Endothelial cell of umbilical vein (primary cell): ENCODE measurements around the gene PROC. TPM values are rescaled to one million over a fixed set of nuclear protein-coding genes. Genes with fewer than 3 reads are reported as not detected.

ENCODE experiments used
- BruUV-seq: library from RNA; stranded (reverse); fragments of 400-500 nt; replicated peaks from 2 replicates; lab custom pipeline; 2021; lab: Mats Ljungman, UMichigan
- CTCF ChIA-PET: fragments of 300-600, 350-600 bp; sonication (Branson Sonifier 250); formaldehyde crosslinking; loops from one replicate; lab custom pipeline; 2021; ENCODE audit warnings: antibody characterized with exemption, inconsistent platforms; lab: Charles Lee
- POLR2A ChIA-PET: fragments of 300-600, 350-600 bp; sonication (Branson Sonifier 250); formaldehyde crosslinking; loops from one replicate; lab custom pipeline; 2021; ENCODE audit warnings: antibody characterized with exemption, inconsistent platforms; lab: Charles Lee
- DNase-seq: peaks from one replicate; pipeline ENCODE4 v3.0.0-alpha.2; 2011; ENCODE audit warnings: low read depth, low spot score
- FAIRE-seq: peaks from 2 replicates; lab custom pipeline; 2011; peaks lifted over from hg19 to GRCh38; lab: Jason Lieb, UNC
- H2AFZ ChIP-seq: 2 replicates; pipeline ENCODE4 v1.6.0; 2012; ENCODE audit warnings: low read depth, low read length, control low read depth, inconsistent platforms
- H3K27ac ChIP-seq: 2 replicates; pipeline ENCODE4 v1.5.1; 2011; ENCODE audit warnings: low read depth, mild to moderate bottlenecking, control low read depth, low read length, moderate library complexity; ENCODE audit not compliant: insufficient read depth
- H3K27me3 ChIP-seq, 2 experiments: 2 replicates each; pipeline versions ENCODE4 v1.6.0 to v1.6.1; 2011; ENCODE audit warnings: low read length in 2 of 2, mixed read lengths in 1 of 2; ENCODE audit not compliant: control insufficient read depth in 2 of 2, insufficient read depth in 2 of 2
- H3K36me3 ChIP-seq, 2 experiments: 2 replicates in 1 of 2; 3 replicates in 1 of 2; pipeline ENCODE4 v1.5.1; 2011; ENCODE audit warnings: low read length in 2 of 2, mild to moderate bottlenecking in 1 of 2, moderate library complexity in 1 of 2; ENCODE audit not compliant: control insufficient read depth in 2 of 2, insufficient read depth in 2 of 2; ENCODE audit errors: extremely low read depth in 1 of 2
- H3K4me1 ChIP-seq: 3 replicates; pipeline ENCODE4 v1.5.1; 2011; ENCODE audit warnings: mild to moderate bottlenecking, low read length; ENCODE audit not compliant: control insufficient read depth, insufficient read depth; ENCODE audit errors: extremely low read depth
- H3K4me2 ChIP-seq: 2 replicates; pipeline ENCODE4 v1.6.1; 2011; ENCODE audit warnings: low read length, control low read depth, mixed read lengths; ENCODE audit not compliant: insufficient read depth
- H3K4me3 ChIP-seq, 3 experiments: fragments of 200-600 bp in 1 of 3; sonication (generic), shearing (Covaris generic) in 1 of 3; replicated peaks in 1 of 3; 2 replicates each; pipeline ENCODE4 v1.5.1; 2011 to 2016; ENCODE audit warnings: control low read depth in 3 of 3, low read length in 3 of 3, mild to moderate bottlenecking in 2 of 3, inconsistent platforms in 1 of 3, low read depth in 1 of 3, moderate library complexity in 1 of 3; ENCODE audit not compliant: insufficient read depth in 1 of 3
- H3K79me2 ChIP-seq: 2 replicates; pipeline ENCODE4 v1.6.0; 2012; ENCODE audit warnings: low read length, inconsistent platforms; ENCODE audit not compliant: control insufficient read depth, insufficient read depth
- H3K9ac ChIP-seq: replicated peaks from 2 replicates; pipeline ENCODE3; 2011; ENCODE audit warnings: low read length, control low read depth; ENCODE audit not compliant: insufficient read depth; ENCODE audit errors: extremely low read depth
- H3K9me1 ChIP-seq: replicated peaks from 3 replicates; pipeline ENCODE4 v1.6.0; 2011; ENCODE audit warnings: mild to moderate bottlenecking, low read length; ENCODE audit not compliant: control insufficient read depth, insufficient read depth; ENCODE audit errors: extremely low read depth
- H3K9me3 ChIP-seq: replicated peaks from 2 replicates; pipeline ENCODE4 v1.5.1; 2012; ENCODE audit warnings: low read length, inconsistent platforms; ENCODE audit not compliant: control insufficient read depth, insufficient read depth
- H4K20me1 ChIP-seq: replicated peaks from 2 replicates; pipeline ENCODE3; 2011; ENCODE audit warnings: mild to moderate bottlenecking, low read length; ENCODE audit not compliant: control insufficient read depth, insufficient read depth; ENCODE audit errors: extremely low read depth
- CTCF ChIP-seq, 2 donors: IDR thresholded peaks; 1 replicate in 1 of 2; 2 replicates in 1 of 2; pipeline ENCODE4 v1.5.1; 2011; ENCODE audit warnings: low read length in 2 of 2, mild to moderate bottlenecking in 2 of 2, moderate library complexity in 2 of 2, control low read depth in 1 of 2, inconsistent platforms in 1 of 2, low read depth in 1 of 2; ENCODE audit not compliant: insufficient read depth in 1 of 2; ENCODE audit errors: extremely low read depth in 1 of 2
- FOS ChIP-seq: IDR thresholded peaks from 2 replicates; pipeline ENCODE4 v1.6.1; 2011; ENCODE audit warnings: mild to moderate bottlenecking, low read length, moderate library complexity, borderline replicate concordance; ENCODE audit not compliant: insufficient read depth
- GATA2 ChIP-seq: IDR thresholded peaks from 2 replicates; pipeline ENCODE4 v1.7.0; 2011; ENCODE audit warnings: low read depth, mild to moderate bottlenecking, moderate library complexity, mixed read lengths, low read length; ENCODE audit not compliant: insufficient read length, insufficient read depth
- MYC ChIP-seq: IDR thresholded peaks from one replicate; pipeline ENCODE4 v1.6.1; 2011; ENCODE audit warnings: mild to moderate bottlenecking, low read depth, low read length
- POLR2A ChIP-seq: IDR thresholded peaks from 2 replicates; pipeline ENCODE4 v1.6.1; 2012; ENCODE audit warnings: low read depth, mild to moderate bottlenecking, control low read depth, low read length
- POLR2AphosphoS5 ChIP-seq: IDR thresholded peaks from 2 replicates; pipeline ENCODE4 v1.6.1; 2012; ENCODE audit warnings: low read depth, mild to moderate bottlenecking, control low read depth, low read length, moderate library complexity; ENCODE audit not compliant: insufficient read depth
- dilution Hi-C: fragments of 300-500 bp; cut with MboI; formaldehyde crosslinking; loops from one replicate; pipeline ENCODE4 v1.15.0; 2019; ENCODE audit warnings: low sequenced_read_pairs; ENCODE audit not compliant: extremely low pct_ligation_motif_present
- intact Hi-C: fragments of 100-400 bp; cut with micrococcal nuclease; formaldehyde crosslinking; loops from one replicate; pipeline ENCODE4 v1.10.0; 2022
- polyA plus RNA-seq, 4 experiments: library from polyadenylated mRNA; depleted of rRNA in 3 of 4; stranded (reverse) in 3 of 4; unstranded in 1 of 4; fragments of >200 nt; gene quantifications; 2 replicates each; pipeline versions ENCODE4 v1.2.1 to v1.2.3, GENCODE V29; 2011 to 2012; ENCODE audit warnings: missing spikeins in 1 of 4
- total RNA-seq: library from RNA; stranded (reverse); gene quantifications from 2 replicates; pipeline ENCODE4 v1.2.3, GENCODE V29; 2021
- TF ChIP-seq, protein P1 (sequence below): IDR thresholded peaks from 2 replicates; pipeline ENCODE4 v1.6.1; 2011; ENCODE audit not compliant: insufficient read depth, insufficient read length

PROC gene
- total and polyA plus RNA-seq, 2 donors (not counting 3 experiments of a cell fraction or from before 2014, with no cell fraction given), result not detected

DNA sequence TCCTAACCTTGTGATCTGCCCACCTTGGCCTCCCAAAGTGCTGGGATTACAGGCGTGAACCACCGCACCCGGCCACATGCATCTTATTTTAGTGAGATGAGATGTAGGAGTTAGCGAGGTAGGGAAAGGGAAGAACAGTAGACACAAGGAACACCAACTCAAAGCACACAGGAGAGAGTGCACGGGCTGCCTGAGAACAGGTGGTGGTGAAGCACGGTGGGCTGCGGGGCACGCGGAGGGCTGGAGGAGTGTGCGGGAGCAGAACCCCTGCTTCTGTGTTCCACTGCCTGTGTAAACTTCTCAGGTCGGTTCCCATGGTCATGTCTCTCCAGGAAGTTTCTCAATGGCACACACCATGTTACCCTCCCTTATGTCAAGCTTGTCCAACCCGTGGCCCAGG is 38.7 kb downstream of the PROC start:
- no peaks in the 10 kb centered on the region for H3K79me2 ChIP-seq
- H4K20me1 ChIP-seq, result no peaks in the 10 kb centered on the region
- ChIA-PET CTCF (no interaction called here), POLR2A (no interaction called here)
- no peak for DNase-seq
- no peak overlapping the region for H3K4me2 ChIP-seq
- no peaks in the 10 kb centered on the region for H3K27me3 ChIP-seq
- no TSS peak for BruUV-seq
- no peak for TF ChIP-seq MYC
- TF ChIP-seq, protein P1, sequence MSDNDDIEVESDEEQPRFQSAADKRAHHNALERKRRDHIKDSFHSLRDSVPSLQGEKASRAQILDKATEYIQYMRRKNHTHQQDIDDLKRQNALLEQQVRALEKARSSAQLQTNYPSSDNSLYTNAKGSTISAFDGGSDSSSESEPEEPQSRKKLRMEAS, result no peak
- TF ChIP-seq CTCF (IDR thresholded peaks at IDR 0.05; ENCODE audit: extremely low read depth in 1 of 2, insufficient read depth in 1 of 2, low read depth in 1 of 2, low read length in 2 of 2), result no peak
- TF ChIP-seq POLR2A, result no peak
- no peak for TF ChIP-seq FOS
- no peak for TF ChIP-seq POLR2AphosphoS5
- TF ChIP-seq GATA2, result no peak
- no peak for FAIRE-seq
- no peaks in the 10 kb centered on the region for H3K4me1 ChIP-seq
- no peak overlapping the region for H3K4me3 ChIP-seq
- dilution Hi-C loops, result no loop called here
- intact Hi-C loops, result no loop called here
- H3K9me3 ChIP-seq, result no peaks in the 10 kb centered on the region
- no peak overlapping the region for H2AFZ ChIP-seq
- no peak overlapping the region for H3K27ac ChIP-seq
- no peaks in the 10 kb centered on the region for H3K9me1 ChIP-seq
- H3K9ac ChIP-seq, result no peak overlapping the region
- H3K36me3 ChIP-seq, result no peaks in the 10 kb centered on the region
